Lower leg skin (tissue), 3 donors: ENCODE results near the gene IQUB.

Experiments
- CTCF ChIP-seq, 3 donors: fragments of 450-650 bp; IDR thresholded peaks; one replicate each; pipeline ENCODE4 v1.5.1; 2016; ENCODE audit warnings: antibody characterized with exemption in 3 of 3, mild to moderate bottlenecking in 3 of 3, moderate library complexity in 2 of 3
- POLR2A ChIP-seq, 2 donors: fragments of 450-650 bp; IDR thresholded peaks; one replicate each; pipeline ENCODE4 v1.6.1; 2016 to 2017; ENCODE audit warnings: antibody characterized with exemption in 2 of 2, mild to moderate bottlenecking in 1 of 2, moderate library complexity in 1 of 2

- no peak for TF ChIP-seq CTCF (IDR thresholded peaks at IDR 0.05)
- TF ChIP-seq POLR2A (IDR thresholded peaks at IDR 0.05): no peak
Measured at GRCh38 chr7:123485721-123486120, 48.7 kb downstream of the IQUB start.
